Measurements from ENCODE around the gene MYO18B.

The MYO18B gene

DNA sequence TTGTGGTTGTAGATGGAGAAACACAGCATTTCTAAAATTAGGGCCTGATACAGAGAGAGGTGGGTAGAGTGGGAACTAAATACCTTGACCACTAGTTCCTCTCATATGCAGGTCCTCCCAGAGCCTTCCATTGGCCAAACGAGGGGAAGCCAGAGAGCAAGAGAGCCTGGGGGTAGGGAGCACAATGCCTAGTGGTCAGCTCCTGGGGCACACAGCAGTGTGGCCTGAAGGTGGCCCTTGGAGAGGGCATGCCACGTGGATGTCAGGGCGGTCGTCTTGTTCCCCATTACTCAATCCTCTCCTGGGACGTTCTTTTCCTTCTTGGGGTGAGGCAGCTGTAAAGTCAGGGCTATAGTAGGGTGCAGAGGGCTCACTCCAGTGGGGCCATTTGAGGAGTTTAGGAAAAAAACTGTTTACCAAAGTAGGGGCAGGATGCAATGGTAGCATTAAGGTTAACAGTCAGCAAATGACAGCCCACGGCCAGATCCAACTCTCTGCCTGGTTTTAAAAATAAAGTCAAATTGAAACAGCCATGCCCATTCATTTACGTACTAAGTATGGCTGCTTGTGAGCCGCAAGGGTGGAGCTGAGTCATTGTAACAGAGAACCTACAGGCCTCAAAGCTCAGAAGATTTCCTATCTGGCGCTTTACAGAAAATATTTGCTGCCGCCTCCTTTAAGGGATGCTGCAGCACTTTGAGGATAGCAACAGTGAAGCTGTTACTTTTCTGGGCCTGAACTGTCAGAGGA lies 7.6 kb downstream of the MYO18B start:
- DNase-seq (ENCODE audit: low read depth): no peak

DNA sequence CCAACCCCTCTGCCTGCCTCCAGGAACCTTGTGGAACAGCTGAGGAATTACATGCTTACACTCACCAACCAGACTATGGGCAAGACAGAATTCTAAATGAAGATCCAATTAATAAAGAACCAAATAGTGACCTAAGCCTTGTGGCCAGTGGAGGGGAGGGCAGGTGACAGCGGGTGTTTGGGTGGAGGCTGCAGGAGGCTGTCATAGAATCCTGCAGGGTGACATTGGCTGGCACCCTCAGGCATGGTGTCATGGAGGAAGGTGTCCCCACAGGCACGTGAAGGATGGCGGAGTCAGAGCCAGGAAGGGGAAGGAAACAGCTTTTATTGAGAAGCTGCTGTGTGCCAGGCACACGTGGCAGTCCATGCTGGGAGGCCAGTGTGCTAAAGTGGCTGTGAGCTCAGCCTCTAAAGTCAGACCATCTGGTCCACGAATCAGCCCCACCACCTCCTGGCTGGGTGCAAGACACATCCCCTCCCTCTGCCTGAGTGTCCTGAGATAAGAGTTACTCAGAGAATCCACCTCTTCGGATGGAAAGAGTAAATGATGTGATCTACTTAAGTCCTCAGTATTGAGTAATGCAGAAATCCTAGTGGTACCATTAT lies 8.7 kb downstream of the MYO18B start:
- DNase-seq (ENCODE audit: low read depth): no peak

GRCh38 chr22:25751174-25751581 lies 9.2 kb downstream of the MYO18B start:
- no peak for DNase-seq (ENCODE audit: low read depth)

- DNase-seq (ENCODE audit: low read depth): no peak
Observed at GRCh38 chr22:25752615-25753214, 10.7 kb downstream of the MYO18B start.

DNA sequence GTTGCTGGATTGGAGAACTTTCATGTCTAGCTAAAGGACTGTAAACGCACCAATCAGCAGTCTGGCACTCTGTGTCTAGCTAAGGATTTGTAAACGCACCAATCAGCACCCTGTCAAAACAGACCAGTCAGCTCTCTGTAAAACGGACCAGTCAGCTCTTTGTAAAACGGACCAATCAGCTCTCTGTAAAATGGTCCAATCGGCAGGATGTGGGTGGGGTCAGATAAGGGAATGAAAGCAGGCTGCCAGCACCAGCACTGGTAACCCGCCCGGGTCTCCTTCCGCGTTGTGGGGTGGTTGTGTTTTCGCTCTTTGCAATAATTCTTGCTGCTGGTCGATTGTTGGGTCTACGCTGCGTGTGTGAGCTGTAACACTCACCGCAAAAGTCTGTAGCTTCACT lies 11.3 kb downstream of the MYO18B start:
- DNase-seq (ENCODE audit: low read depth): no peak

DNA sequence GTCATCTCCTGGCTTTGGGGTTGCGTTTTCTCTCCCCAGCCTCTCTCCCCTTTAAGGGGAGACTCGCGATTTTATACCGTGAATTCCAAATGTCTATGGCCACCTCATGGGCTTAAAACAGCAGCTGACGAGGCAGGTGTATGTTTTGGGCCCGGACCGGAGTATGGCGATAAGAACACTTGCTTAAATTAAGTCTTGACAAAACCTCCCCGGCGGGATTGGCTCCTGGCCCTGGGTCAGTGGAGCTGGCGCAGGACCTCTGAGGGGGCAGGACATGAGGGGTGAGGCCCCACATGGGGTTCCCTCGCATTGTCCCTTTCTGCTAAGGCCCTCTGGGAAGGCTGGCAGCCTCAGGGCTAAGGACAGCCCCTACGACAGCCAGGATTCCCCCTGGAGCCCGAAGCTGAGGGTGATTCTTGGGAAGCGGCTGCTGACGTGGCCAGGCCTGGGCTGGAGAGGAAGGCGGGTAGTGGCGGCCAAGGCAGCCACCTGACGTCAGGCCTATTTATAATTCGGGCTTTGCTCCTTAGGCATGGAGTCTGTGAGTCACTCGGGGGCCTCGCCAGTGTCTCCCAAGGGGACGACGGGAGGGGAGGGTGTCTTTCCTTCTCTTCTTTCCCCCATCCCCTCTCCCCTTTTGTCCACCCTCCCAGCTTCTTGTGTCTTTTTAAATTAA lies 12.7 kb downstream of the MYO18B start:
- DNase-seq (ENCODE audit: low read depth): no peak

- no peak for DNase-seq (ENCODE audit: low read depth)
Observed at GRCh38 chr22:25757686-25758085, 15.7 kb downstream of the MYO18B start.

- no peak for DNase-seq (ENCODE audit: low read depth)
Observed at GRCh38 chr22:25758316-25758715, 16.3 kb downstream of the MYO18B start.

DNA sequence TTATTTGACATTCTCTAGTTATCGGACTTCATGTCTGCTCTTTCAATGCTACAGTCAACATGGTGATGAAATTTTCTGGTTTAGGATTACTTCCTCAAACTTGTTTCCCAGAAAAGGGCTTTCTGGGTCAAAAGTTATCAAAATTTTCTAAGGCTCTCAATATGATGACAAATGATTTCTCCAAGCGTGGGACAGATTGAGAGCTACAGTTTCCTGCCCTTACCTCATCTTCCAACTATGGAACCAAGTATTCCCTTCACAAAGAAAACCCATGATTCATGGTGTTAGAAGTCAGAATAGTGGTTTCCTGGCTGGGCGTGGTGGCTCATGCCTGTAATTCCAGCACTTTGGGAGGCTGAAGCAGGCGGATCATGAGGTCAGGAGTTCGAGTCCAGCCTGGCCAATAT lies 17.8 kb downstream of the MYO18B start:
- DNase-seq (ENCODE audit: low read depth): no peak

- DNase-seq (ENCODE audit: low read depth): no peak
Observed at GRCh38 chr22:25760294-25760693, 18.3 kb downstream of the MYO18B start.

DNA sequence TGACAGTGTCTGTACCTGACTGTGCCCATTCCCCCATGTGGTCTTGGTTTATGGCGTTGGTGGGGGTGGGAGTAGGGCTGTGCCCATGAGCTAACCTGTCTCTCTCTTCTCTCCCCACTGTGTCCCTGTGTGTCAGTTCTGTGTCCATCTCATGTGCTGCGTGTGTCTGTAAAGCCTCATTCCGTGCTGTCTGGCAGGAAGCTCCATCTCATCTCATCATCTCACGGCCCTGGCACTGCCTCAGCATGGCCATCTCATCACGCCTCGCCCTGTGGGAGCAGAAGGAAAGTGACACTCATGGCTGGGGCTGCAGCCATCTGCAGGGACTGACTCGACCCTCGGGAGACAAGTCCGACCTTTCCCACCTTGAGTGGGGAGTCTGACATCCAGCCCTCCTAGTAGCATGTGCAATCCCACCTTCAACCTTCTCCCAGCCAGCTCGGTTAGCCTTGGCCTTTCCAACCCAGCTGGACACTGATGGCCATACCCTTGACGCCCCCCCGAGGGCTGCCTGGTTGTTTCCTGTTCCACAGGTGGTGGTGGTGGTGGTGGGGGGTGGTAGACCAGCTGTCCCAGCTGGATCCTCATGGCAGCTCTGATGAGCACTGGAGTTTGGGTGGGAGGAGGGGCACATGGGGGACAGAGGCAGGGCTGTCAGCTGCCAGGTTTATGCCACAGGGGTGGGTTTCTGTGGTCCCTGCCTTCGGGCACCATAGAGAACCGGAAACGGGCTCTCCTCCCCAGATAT lies 19.0 kb downstream of the MYO18B start:
- DNase-seq (ENCODE audit: low read depth): no peak

GRCh38 chr22:25762147-25762546 lies 20.2 kb downstream of the MYO18B start:
- DNase-seq (ENCODE audit: low read depth): no peak

DNA sequence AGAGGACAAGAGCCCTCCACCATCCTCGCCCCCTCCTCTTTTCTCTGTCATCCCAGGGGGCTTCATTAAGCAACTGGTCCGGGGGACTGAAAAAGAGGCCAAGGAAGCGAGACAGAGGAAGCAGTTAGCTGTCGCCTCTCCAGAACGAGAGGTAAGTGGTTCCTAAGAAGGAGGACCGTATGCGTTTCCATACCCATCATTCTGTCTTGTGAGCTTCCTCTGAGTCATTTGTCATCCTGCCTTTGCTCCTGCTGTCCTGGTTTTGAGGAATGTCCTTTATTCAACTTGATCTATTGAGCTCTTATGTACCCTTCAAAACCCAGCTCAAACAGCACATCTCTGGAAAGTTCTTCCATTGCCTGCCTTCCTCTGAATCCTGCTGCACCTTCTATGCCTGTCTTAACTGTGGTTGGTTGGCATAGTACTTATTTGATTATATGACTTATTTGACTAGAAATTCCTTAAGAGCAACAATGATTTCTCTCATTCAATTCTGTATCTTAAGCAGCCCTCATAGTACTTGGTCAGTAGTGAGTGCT lies 21.3 kb downstream of the MYO18B start:
- DNase-seq (ENCODE audit: low read depth): no peak

DNA sequence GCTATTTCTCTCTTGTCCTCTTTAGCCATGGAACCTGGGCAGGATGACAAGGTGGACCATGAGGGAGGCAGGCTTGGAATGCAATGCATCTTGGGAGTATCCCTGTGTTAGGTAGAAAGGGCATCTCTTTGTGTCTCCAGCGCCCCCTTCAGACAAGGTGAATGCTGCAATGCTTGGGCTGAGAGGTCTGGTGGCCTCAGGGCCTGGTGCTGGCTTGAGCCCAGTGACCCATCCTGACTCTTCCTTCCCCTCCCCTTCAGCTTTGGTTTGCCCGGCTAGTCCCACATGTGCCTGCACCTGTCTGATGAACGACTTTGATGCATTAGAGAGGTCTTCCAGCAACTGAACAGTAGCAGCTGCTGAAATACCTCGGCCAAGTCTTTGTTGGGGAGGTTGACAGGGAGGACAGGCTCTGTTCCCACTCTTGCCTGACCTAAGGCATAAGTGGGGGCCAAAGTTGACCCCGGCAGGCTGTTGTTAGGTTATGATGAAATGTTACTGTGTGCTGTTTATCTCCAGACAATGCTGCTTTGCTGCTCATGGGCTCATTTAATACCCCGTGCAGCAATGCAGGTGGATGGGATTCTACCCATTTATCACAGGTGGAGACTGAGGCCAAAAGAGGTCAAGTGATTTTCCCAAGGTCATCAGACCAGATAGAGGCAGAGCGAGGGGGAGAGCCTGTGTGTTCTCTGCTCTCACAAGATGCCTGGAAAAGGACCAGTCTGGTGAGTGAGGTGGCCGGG lies 22.5 kb downstream of the MYO18B start:
- no peak for DNase-seq (ENCODE audit: low read depth)

DNA sequence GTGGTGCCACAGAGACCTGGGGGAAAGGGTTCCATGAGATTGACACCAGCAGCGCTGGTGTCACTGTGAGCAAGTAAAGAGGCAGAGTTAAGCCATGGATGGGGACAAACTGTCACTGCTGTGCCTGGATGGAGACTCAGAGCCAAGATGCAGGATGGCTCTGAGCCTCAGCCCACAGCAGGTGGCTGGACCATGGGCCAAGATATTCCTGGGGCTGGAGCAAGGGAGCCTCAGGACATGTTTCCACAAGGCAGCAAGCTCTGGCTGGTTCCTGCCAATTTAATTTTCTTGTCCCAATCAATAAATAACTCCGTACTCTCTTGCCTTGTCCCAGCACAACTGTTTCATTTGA lies 23.0 kb downstream of the MYO18B start:
- no peak for DNase-seq (ENCODE audit: low read depth)

DNA sequence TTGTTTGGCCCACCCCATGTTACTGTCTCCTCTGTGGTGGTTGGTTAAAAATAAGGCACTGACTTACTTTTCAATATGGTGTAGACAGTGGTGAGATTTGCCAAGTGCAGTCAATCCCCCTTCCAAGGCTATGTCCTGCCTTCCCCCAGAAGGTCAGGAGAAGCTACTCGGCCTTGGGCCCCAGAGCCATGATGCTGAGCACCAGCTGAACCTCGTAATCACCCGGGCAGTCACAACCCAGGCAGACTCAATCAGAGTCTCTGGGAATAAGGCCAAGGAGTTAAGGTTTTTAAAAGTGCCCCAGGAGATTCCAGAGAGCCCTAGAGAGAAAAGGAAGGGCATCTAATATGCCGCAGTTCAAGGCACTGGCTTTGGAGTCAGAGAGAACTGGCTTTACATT lies 23.8 kb downstream of the MYO18B start:
- no peak for DNase-seq (ENCODE audit: low read depth)

DNA sequence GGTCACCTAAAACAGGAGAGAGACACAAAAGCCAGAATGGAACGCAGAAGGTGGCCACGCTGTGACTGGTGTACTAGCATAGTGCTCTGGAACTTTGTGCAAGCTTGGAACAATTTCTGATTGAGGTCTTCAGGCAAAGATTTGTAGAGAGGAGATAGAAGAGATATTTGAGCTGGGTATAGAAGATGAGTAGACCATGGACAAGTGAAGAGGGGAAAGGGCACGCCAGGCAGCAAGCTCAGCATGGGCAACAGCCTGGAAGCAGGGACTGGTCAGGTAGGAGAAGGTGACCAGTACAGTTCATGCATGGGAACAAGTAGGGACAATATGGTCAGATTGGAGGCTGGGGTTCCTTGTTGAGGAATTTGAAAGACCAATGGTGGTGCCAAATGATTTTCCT lies 24.4 kb downstream of the MYO18B start:
- DNase-seq (ENCODE audit: low read depth): no peak

GRCh38 chr22:25770333-25770732 lies 28.3 kb downstream of the MYO18B start:
- no peak for DNase-seq (ENCODE audit: low read depth)

DNA sequence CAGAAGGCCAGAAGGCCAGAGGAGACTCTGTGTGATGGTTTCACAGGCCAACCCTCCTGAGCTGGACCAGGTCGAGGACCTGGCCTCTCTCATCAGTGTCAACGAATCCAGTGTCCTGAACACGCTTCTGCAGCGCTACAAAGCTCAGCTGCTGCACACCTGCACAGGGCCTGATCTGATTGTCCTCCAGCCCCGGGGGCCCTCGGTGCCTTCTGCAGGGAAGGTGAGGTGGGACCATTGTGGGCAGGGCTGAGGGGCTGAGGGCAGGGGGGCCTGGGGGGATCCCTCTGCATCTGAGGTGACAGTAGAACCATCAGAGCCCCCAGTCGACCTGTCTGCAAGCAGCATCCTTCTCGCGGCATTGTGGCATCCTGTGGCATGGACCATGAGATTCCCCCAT lies 30.3 kb downstream of the MYO18B start:
- no peak for DNase-seq (ENCODE audit: low read depth)

GRCh38 chr22:25774575-25775026 lies 32.6 kb downstream of the MYO18B start:
- DNase-seq (ENCODE audit: low read depth): no peak

GRCh38 chr22:25775531-25775930 lies 33.5 kb downstream of the MYO18B start:
- no peak for DNase-seq (ENCODE audit: low read depth)

All from activated T-helper 9 cell treated with anti-CD3 and anti-CD28 coated beads, Interleukin-2, amount 50 U/mL, for 16 hours (primary cell).